Psoas muscle (tissue), 8 donors: ENCODE measurements around the gene FBXO9. TPM values are rescaled to one million over a fixed set of nuclear protein-coding genes. Genes with fewer than 3 reads are reported as not detected.

Source experiments
- ATAC-seq, 4 donors: fragments of 200-7000 bp; cut with Tn5 transposase; one replicate each; pipeline ENCODE4 v1.9.1; 2020; ENCODE audit warnings: moderate library complexity in 3 of 4, mild to moderate bottlenecking in 2 of 4
- DNase-seq, 2 donors: peaks; one replicate each; pipeline ENCODE4 v3.0.0-alpha.2; 2020
- H3K27ac ChIP-seq: fragments of 200-600 bp; one replicate; pipeline ENCODE4 v1.8.0; 2022
- H3K27me3 ChIP-seq, 3 donors: fragments of 200-600 bp in 1 of 3; one replicate each; pipeline versions ENCODE4 v1.6.1 to v1.8.0; 2013 to 2022; ENCODE audit warnings: low read length in 2 of 3, mild to moderate bottlenecking in 2 of 3, moderate library complexity in 1 of 3; ENCODE audit not compliant: insufficient read depth in 3 of 3
- H3K36me3 ChIP-seq, 2 donors: fragments of 200-600 bp in 1 of 2; one replicate each; pipeline versions ENCODE4 v1.6.1 to v1.8.0; 2013 to 2022; ENCODE audit warnings: low read depth in 1 of 2, mild to moderate bottlenecking in 1 of 2, moderate library complexity in 1 of 2; ENCODE audit not compliant: insufficient read depth in 1 of 2
- H3K4me1 ChIP-seq: fragments of 200-600 bp; one replicate; pipeline ENCODE4 v1.8.0; 2022
- H3K4me3 ChIP-seq: fragments of 200-600 bp; one replicate; pipeline ENCODE4 v1.8.0; 2022; ENCODE audit warnings: mild to moderate bottlenecking
- H3K9me3 ChIP-seq: fragments of 200-600 bp; one replicate; pipeline ENCODE4 v1.8.0; 2022
- CTCF ChIP-seq: fragments of 200-600 bp; IDR thresholded peaks from one replicate; pipeline ENCODE4 v1.8.0; 2022; ENCODE audit warnings: antibody characterized with exemption
- WGBS, 3 donors: extraction: QIAGEN DNeasy Blood & Tissue Kit; methylation state at CpG; one replicate each; pipeline versions ENCODE4 v1.1.6 to v1.1.7; 2013; 5-methylcytosine and 5-hydroxymethylcytosine counted together
- intact Hi-C, 2 donors: fragments of 100-400 bp; cut with DNase I; formaldehyde crosslinking; loops; one replicate each; pipeline versions ENCODE4 v1.11.0 to v1.14.2; 2022
- polyA plus RNA-seq, 3 donors: library from polyadenylated mRNA; stranded (reverse); fragments of 200-250 nt; gene quantifications; one replicate each; pipeline ENCODE4 v1.2.3, GENCODE V29; 2013
- total RNA-seq, 4 donors: library from RNA; stranded (reverse); fragmentation: NEBNext Ultra II Directional in 2 of 4; extraction: Animal tissue kit (Norgen Biotek cat#: 25700) in 2 of 4; gene quantifications; one replicate each; pipeline versions ENCODE4 v1.2.1 to v1.2.4, GENCODE V29; 2021 to 2023
- donor health status: healthy with polysubstance abuse.
- donor health status: DM: no; HTN: no; CAD: no; lungs with moderate emphysema.
- donor health status: Bipolar disorder and iron deficiency.
- donor health status: healthy.
- donor health status: DM: yes; HTN: yes; CAD: no.
- donor health status: DM: no; HTN: no; CAD: no.
- donor health status: DM: no; HTN: no; CAD: no.
- donor health status: DM: yes; HTN: yes; CAD: no.

Gene FBXO9
- total and polyA plus RNA-seq, 7 donors: 23.2 to 74.2 (median 44.3) TPM

GRCh38 chr6:53067849-53068361, 2.7 kb downstream of the FBXO9 start:
- DNase-seq: no peak
- 91 to 96% (median 96%) methylated on average over 1 of the region's 1 CpG for WGBS, 3 donors
- no peak for TF ChIP-seq CTCF
- Histone ChIP-seq H3K27me3 (no peaks in the 10 kb centered on the region), H3K9me3 (no peaks in the 10 kb centered on the region), H3K27ac (peak overlapping the region; percentile 94), H3K4me1 (peaks cover 27% of the 10 kb centered on the region), H3K36me3 (peaks cover 3 to 41% of the 10 kb centered on the region in 2 donors), H3K4me3 (peak overlapping the region; percentile 94)
- no peak for ATAC-seq
- intact Hi-C loops: no loop called here

- H3K36me3 ChIP-seq: peaks cover 6 to 56% of the 10 kb centered on the region in 2 donors
- DNase-seq (no peak), ATAC-seq (no peak)
- no peaks in the 10 kb centered on the region for H3K9me3 ChIP-seq
- no peak overlapping the region for H3K4me3 ChIP-seq
- 53 to 66% (median 54%) methylated on average over 1 of the region's 1 CpG for WGBS, 3 donors
- TF ChIP-seq CTCF: no peak
- intact Hi-C loops: no loop called here
- H3K27me3 ChIP-seq: no peaks in the 10 kb centered on the region
- H3K27ac ChIP-seq: no peak overlapping the region
- H3K4me1 ChIP-seq: peaks cover 23% of the 10 kb centered on the region
Measured at GRCh38 chr6:53069427-53069826, 4.2 kb downstream of the FBXO9 start.

- intact Hi-C loops: no loop called here
- no peak for DNase-seq
- Histone ChIP-seq H3K27ac (no peak overlapping the region), H3K36me3 (peaks cover 11 to 70% of the 10 kb centered on the region in 2 donors), H3K4me1 (peaks cover 23% of the 10 kb centered on the region), H3K27me3 (no peaks in the 10 kb centered on the region), H3K4me3 (no peak overlapping the region), H3K9me3 (no peaks in the 10 kb centered on the region)
- no peak for ATAC-seq
- WGBS, 3 donors: 48 to 70% (median 54%) methylated on average over 1 of the region's 1 CpG
- no peak for TF ChIP-seq CTCF
Measured at GRCh38 chr6:53070806-53071205, 5.6 kb downstream of the FBXO9 start.

GRCh38 chr6:53074347-53074746, 9.1 kb downstream of the FBXO9 start:
- DNase-seq (no peak), ATAC-seq (no peak)
- WGBS, 3 donors: 87 to 92% (median 90%) methylated on average over 3 of the region's 3 CpGs
- Histone ChIP-seq H3K4me3 (no peak overlapping the region), H3K27me3 (no peaks in the 10 kb centered on the region), H3K9me3 (no peaks in the 10 kb centered on the region), H3K27ac (no peak overlapping the region), H3K36me3 (peaks cover 11 to 88% of the 10 kb centered on the region in 2 donors), H3K4me1 (no peaks in the 10 kb centered on the region)
- no peak for TF ChIP-seq CTCF
- intact Hi-C loops: no loop called here

GRCh38 chr6:53080813-53081212, 15.6 kb downstream of the FBXO9 start:
- DNase-seq (no peak), ATAC-seq (peak in 1 of 4 donors; percentile 64)
- Histone ChIP-seq H3K27ac (no peak overlapping the region), H3K4me1 (no peaks in the 10 kb centered on the region), H3K27me3 (no peaks in the 10 kb centered on the region), H3K4me3 (no peak overlapping the region), H3K36me3 (peaks cover 6 to 100% of the 10 kb centered on the region in 2 donors), H3K9me3 (no peaks in the 10 kb centered on the region)
- intact Hi-C loops: no loop called here
- no peak for TF ChIP-seq CTCF
- 53 to 77% (median 59%) methylated on average over 1 of the region's 1 CpG for WGBS, 3 donors
